ENCODE measurements around the gene CSK.

DNA sequence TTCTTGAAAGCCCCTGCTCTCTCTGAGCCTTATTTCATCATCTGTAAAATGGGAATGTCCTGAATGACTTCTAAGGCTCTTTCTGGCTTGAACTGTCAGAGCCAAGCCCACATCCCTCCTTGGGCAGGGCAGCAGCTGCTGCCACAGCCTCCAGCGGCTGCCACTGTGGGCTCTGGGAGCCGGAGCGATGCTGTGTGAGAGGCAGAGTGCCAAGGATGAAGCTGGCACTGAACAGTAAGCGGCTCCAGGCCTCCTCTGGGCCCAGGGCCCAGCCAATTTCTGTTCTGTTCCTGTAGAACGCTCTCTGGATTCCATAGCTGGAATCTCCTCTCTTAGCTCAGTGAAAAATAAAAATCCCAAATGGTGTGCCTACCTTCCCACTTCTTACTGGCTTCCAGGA lies 49.0 kb downstream of the CSK start:
- TF ChIP-seq, protein P1, sequence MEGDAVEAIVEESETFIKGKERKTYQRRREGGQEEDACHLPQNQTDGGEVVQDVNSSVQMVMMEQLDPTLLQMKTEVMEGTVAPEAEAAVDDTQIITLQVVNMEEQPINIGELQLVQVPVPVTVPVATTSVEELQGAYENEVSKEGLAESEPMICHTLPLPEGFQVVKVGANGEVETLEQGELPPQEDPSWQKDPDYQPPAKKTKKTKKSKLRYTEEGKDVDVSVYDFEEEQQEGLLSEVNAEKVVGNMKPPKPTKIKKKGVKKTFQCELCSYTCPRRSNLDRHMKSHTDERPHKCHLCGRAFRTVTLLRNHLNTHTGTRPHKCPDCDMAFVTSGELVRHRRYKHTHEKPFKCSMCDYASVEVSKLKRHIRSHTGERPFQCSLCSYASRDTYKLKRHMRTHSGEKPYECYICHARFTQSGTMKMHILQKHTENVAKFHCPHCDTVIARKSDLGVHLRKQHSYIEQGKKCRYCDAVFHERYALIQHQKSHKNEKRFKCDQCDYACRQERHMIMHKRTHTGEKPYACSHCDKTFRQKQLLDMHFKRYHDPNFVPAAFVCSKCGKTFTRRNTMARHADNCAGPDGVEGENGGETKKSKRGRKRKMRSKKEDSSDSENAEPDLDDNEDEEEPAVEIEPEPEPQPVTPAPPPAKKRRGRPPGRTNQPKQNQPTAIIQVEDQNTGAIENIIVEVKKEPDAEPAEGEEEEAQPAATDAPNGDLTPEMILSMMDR (conservative IDR thresholded peaks at IDR 0.05; ENCODE audit: low read depth, low read length), result no peak
- no peak for TF ChIP-seq EZH2 (IDR thresholded peaks at IDR 0.05; ENCODE audit: borderline replicate concordance, low read depth, low read length, poor library complexity, severe bottlenecking)
